HG03025 (cell line): Measurements from ENCODE around the gene RUNX1.
"Not testable (repeated sequence)": the region's sequence is repeated elsewhere in the genome, so short reads cannot be mapped to it uniquely, and the experiment has no call there.

Source experiments
- ATAC-seq: cut with Tn5 transposase; IDR thresholded peaks from one replicate; pipeline ENCODE4 v1.9.1; 2021; ENCODE audit warnings: mild to moderate bottlenecking, moderate library complexity; ENCODE audit not compliant: unreplicated experiment, low FRiP score

Gene RUNX1

DNA sequence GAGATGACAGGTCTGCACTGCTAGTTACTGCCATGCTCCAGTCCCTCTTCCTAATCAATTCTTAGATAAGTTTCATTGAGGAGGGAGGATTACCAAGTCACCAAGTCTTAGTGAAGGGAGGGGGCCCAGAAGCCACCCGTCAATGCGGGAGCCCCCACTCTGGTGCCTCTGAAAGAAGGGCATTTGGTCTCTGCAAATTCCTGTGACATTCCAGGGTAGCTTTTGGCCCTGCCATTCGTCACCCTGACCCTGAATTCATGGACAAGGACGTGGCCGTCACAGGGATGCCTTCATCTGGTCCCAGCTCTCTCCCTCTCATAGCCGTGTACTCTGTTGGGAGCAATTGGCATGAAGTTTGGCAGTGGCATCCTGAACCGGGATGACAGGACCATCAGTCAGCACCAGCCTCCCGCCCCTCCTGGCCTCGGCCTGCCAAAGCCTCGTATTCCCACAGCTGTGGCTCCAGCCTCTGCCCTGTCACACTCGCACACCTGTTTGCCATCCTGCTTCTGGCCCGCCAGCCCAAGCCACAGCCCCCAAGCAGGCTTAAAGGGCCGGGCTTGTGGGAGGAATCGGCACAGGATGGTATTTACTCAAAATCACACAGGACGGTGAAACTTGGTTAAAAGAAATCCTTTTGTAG lies 229.6 kb downstream of the RUNX1 start:
- no peak for ATAC-seq

DNA sequence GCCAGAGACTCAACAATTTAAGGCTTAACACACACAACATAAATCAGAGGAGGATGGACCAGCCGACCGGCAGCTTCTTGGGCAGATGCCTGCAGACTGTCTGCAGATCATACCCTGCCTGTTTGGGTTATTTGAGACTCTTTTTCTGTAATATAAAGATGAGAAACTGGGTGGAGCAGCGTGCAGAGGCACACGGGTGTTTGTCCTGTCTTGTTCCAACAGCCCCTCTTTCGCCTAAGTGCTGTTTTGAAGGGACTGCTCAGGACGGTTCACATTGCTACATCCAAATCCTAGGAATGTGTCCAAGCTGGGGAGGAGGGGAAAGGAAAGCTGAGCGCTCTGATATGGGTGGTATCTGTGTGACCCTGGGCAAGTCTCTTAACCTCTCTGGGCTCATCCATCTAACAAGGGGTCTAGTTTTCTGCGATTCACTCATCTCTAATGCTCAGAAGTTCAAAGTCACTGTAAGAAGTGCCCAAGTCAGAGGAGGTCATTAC lies 230.4 kb downstream of the RUNX1 start:
- no peak for ATAC-seq

DNA sequence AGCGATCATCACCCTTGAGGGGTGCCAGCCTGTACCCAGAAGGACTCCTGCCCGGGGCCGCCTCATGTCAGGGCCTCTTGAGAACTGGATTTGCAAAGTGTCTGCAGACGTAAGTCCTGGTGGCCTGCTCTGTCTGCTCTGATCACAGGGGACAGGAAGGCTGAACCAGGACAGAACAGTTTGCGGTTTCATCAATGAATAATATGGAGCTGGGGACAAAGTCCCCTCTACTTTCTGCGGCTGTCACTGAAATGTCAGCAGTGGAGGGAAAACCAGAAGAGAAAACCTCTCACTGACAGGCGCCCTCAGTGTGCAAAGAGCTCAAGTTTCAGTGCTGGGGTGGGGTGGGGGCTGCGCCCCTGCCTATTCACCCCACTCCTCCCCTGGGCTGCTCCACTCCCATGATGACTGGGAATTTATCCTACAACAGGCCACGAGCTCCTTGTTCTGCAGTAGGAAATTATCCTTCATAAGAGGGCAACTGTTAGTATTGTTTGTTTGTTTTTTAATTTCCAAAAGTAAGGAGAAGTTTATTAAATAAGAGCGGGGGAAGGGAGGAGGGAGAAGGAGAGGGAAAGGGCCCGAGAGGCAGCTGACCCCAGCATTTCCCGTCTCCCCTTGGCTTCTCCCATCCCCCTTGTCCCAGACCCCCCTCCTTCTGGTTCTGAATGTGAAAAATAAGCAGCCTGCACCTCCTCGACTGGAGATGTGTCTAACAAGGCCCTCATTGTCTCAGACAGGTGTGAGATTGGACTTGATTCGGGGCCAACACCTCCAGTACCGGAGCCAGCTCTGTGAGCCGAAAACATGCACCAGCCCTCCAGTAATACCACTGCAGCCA lies 231.1 kb downstream of the RUNX1 start:
- no peak for ATAC-seq

DNA sequence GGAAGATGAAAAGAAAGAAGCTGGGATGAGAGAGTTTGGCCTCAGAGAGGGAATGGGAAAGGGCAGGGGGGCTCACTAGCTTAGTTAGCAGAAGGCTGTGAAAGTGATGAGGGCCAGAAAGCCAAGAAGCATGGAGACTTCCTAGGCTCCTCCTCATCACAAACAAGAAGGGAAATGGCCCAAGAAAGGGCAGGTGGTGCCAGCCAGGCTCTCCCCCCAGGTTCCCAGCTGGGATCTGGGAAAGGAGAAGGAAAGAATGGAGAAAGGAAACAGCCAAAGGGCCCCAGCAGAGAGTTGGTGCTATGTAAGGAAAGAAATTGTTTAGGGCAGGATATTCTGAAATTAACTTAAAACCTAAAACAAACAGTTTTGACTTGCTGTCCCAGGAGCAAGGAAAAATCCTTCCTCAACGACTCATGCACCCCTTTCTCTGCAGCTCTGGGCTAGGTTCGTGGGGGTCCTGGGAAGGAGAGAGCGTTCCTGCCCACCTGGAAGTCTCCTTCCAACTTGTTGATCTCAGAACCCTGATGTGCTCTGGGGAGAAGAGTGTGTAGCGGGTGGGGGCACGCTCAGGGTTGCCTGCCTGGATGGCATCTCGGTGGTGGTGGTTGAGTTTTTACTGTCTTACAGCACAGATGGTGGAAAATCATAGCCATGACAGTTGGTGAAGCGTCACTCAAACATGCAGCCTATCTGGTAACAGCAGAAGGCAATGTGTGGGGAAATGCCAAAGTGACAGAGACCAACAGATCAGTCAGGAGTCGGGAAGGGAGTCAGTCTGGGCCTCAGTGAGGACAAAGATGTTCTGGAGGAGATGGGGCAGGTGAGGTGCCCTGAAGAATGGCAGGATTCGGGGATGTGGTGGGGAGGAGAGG lies 233.0 kb downstream of the RUNX1 start:
- no peak for ATAC-seq

DNA sequence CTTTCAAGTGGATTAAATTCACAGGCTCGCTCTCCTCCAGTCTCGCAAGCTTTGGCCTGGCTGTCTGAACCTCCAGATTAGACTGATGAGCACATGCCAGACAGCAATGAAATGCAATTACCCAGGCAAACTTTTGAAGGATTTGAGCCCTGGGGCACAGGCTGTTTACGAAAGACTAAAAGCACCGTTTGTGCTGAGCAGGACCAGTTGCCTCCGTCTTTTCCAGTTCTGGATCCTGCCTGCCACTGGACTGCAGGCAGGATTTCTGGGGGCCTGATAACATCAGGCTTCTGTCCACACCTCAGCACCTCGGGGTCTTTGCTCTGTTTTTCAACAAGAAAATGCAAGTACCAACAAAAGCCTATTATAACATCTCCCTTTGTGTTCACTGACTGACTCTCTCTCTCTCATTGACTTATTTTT lies 234.6 kb downstream of the RUNX1 start:
- no peak for ATAC-seq

DNA sequence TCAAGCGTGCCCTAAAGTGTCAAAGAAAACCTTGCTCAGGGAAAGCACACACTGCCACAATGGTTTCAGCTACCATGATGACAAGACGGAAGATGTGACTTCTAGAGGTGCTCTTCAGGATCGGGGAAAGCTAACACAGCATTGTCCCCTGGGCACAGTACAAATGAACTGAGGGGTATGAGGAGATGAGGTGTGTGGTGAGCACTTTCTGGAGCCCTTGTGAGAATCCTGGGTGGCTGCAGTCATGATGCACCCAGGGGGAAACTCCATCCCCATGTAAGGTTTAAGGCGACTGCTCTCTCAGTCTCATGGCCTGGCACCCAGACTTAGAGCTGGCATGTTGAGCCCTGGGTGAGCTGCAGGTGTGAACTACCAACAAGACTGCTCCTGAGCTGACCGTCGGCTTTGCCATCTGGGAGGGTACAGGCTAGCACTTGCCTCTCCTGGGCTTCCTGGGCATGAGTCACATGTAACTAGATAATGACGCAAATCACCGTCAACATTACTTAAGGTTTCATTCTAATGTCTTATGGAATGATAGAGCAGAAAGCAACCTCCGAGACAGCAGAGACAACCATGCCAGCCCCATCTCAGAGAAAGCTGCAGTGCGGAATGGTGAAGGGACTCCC lies 235.7 kb downstream of the RUNX1 start:
- ATAC-seq = no peak

DNA sequence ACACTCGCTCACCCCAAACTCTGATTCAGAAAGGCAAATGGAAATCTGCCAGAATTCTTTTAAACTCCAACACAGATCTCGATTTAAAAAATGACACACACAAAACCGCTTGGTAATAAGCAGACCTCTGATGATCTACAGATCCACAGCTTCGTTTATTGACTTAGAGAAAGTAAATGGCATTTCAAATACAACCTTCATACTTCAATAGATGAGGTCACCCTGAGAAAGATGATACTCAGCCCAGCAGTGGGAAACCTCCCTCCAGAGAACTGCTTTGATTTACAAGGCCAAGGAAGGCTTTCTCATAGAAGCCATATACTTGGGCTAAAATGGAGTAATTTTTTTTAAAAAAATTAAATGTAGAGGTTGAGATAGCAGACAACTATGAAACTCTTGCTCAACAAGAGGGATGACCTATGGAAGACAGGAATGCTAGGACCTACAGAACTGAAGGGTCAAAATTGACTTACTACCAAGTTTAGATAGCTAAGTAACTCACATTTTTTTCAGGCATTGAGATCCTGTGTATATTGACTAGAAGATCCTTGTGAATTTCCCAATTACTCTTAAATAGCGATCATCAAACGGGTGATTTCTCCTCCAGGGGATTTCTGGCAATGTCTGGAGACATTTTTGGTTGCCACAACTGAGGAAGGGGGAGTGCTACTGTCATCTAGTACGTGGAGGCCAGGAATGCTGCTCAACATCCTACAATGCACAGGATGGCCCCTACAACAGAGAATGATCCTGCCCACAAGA lies 236.4 kb downstream of the RUNX1 start:
- ATAC-seq = no peak

DNA sequence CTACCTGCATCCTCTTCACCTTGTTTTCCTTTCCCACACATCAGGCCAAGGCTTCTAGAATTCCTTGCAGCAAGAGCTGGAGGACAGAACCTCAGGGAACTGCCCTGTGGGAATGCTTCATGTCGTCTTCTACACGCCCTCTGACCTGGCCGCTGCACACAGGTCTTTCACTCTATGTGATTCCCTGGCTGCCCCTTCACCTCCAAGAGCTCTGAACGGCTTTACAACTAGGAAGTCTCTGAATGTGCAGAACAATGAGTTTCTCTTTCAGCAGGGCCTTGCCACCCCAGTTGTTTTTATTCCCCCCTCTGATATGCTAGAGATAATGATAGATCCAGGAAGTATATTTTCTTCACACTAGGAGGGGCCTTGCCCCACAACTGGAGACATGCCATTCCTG lies 237.7 kb downstream of the RUNX1 start:
- no peak for ATAC-seq

DNA sequence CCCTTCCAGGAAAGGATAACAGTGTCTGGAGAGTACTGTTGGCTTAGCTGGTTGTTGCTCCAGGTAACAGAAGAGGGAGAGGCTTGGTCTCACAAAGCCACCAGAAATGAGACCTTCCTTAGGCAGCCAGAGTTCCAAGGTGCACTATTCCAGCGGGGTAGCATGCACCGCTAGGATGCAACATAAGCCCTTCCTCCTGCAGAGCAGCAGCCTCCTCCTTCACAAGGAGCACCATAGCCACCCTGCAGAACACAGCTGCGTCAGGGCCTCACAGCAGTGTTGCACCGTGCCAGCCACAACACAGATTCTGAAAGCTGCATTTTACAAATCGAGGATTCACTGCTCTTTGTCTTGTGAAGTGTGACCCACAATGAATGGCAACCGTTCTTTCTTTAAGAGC lies 238.3 kb downstream of the RUNX1 start:
- ATAC-seq = no peak

DNA sequence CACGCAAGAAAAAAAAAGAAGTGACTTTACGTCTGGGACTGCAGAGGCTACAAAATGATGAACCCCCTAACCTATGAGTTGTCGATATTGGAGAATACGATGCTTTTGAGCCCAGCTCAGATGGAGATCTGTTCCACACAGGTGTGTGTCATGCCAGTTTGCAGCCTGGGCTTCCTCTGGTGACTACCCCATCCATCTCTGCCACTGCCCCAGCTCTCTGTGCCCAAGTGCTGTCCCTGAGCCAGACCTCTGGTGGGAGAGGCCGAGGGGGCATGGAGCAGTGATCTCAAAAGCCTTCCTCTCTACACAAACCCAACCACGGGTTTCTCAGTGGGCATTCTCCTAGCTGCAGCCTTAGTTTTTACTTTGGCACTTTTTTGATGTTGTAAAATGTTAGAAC lies 239.3 kb downstream of the RUNX1 start:
- no peak for ATAC-seq

DNA sequence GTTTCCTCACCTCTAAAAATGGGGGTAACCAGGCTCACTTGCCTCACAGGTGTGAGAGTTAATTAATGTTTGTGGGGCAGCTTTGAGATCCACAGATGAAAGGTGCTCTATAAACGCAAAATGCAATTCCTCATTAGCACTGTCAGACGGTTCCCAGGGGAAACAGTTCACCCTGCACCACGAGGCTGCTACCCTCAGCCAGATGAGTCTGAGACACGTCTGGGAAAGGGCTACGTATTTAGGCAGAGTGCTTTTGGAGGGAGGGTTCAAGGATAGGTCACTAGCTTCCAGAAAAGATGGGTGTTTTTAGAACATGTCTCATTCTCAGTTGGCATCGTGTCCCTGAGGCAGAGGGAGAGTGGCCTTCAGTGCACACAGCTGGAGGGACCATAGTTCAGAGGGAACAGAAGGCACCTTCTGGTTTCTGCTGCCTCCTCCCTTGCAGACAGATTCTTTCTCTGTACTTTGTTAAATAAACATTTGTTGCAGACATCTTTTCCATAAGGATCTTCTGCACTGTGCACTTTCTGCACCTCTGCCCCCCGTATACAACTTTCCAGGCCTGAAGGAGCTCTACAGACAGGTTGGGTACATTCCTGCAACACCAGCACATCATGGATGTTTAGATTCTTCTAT lies 240.4 kb downstream of the RUNX1 start:
- ATAC-seq = no peak

DNA sequence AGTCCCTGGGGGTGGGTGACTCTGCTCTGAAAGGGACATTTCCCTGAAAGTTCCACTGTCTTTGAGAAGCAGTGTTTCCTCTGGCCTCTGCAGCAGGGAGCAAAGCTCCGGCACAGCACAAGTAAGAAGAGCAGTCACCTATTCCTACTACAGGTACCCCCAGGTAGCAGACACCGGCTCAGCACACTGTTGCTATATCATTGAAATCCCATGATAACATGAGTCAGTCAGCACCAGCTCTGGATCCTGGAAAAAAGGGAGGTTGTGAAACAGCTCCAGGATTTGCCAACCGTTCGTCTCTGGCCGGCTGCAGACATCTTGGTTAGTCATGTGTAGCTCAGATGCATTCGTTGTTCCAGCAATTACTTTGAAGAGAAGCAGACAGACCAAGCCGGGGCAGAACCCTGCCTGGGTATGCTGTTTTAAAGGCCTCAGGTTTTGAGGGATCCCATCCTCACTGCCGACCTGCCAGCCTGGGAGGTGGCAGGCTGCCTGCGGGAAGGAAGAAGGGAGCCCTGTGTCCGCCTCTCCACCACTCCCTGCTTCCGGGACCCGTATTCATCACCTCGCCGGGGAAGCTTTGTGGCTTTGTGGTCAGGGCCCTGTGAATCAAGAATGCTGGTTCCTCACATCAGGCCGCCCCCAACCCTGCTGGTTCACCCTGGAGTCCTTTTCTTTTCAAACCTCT lies 241.1 kb downstream of the RUNX1 start:
- no peak for ATAC-seq

DNA sequence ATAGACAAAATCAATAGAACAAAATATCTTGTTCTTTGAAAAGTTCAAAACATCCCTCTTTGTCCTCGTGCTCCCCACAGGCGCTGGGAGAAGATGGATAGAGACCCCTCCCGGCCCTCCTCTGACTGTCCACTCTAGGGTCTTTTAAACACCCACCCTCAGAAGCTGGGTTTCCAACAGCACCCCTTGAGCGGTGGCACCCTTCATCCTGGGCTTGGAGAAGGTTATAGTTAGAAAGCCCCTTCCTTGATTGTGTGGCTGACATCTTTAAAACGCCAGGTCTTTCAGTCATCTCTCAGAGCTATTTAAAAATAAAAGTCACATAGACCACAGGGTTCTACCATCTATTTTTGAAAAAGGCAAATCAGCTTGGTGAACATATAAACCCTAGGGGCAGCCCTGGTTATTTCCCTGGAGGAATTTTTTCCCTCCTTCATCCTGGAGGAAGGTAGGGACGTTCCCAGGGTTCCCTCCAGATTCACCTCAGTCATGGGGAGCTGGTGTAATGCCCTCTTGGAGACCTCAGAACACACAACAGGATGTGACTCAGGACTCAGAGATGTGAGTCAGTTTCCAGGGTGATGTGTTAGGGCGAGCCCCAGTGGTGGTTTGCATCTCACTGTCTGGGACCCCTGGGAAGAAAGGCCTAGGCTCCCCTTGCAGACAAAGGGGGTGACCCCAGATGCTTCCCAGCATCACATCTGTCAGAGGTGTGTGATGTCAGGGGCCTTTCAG lies 241.8 kb downstream of the RUNX1 start:
- ATAC-seq = no peak

DNA sequence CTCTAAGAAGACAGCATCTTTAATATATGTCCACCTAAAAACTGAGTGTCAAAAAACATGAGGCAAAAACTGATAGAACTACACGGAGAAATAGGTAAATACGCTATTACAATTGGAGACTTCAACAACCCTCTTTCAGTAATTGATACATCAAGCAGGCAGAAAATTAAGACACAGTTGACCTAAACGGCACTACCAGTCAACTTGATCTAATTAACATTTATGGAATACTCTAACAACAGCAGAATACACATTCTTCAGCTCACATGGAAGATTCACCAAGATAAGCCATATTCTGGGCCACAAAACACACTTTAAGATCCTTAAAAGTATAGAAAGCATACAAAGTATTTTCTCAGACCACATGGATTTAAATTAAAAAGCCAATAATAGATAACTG lies 242.7 kb downstream of the RUNX1 start:
- ATAC-seq = no peak

DNA sequence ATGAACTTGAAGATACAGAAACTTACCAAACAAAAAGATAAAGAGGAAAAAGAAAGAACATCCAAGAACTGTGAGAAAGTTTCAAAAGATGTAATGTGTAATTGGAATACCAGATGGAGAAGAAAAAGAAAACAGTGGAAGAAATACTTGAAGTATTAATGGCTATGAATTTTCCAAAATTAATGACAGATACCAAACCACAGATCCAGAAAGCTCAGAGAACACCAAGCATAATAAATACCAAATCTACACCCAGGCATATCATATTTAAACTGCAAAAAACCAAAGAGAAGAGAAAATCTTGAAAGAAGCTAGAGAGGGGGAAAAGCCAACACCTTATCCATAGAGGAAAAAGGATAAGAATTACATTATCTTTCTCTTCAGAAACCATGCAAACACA lies 243.9 kb downstream of the RUNX1 start:
- no peak for ATAC-seq

DNA sequence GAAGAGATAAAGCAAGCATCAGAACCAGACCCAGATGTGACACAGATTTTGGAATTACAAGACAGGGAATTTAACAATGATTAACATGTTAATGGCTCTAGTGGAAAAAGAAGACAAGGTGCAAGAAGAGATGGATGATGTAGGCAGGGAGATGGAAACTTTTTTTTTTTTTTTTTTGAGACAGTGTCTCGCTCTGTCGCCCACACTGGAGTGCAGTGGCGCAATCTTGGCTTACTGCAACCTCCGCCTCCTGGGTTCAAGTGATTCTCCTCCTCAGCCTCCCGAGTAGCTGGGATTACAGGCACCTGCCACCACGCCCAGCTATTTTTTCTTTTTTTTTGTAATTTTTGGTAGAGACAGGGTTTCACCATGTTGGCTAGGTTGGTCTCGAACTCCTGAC lies 244.5 kb downstream of the RUNX1 start:
- ATAC-seq = not testable (repeated sequence)

DNA sequence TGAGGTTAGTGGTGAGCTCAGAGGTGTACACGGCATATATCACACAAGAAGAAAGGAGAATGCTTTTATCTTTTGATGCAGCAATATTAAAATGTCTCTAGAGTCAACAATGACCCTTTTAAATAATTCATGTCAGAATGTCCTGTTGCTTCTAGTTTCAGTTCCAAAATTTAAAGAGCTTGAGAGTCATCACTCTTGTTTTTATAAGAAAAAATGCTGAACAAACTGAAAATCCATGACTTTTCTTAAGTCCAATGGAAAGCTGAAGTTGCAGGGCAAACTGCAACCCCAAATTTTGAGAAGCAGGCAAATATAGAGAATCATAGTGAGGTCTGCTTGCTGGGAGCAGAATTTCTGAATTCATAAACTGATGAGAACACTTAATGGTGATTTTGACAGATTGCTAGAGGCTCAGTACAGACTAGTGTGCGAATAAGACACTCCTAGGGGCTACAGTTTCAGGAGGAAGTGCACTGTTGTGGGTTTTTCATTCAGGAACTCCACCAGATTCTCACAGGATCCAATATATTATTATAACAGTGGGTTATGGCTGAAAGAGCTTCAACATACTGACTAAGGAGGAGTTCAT lies 245.2 kb downstream of the RUNX1 start:
- no peak for ATAC-seq
